GM18907 (cell line): ENCODE measurements around the gene LY6G5C.
A peak's percentile ranks its signal among the peaks of the same experiment; 100 is the strongest.

Experiments used
- ATAC-seq: cut with Tn5 transposase; IDR thresholded peaks from one replicate; pipeline ENCODE4 v1.9.1; 2021; ENCODE audit warnings: mild to moderate bottlenecking, moderate library complexity; ENCODE audit not compliant: unreplicated experiment

LY6G5C gene, protein sequence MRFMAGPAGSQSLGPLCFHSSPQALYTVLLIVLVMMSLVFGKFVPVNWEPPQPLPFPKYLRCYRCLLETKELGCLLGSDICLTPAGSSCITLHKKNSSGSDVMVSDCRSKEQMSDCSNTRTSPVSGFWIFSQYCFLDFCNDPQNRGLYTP

GRCh38 chr6:31680226-31681134, at the start of gene LY6G5C:
Gene LY6G5C, minus strand, starts transcription at chr6:31681067. Its CDS starts 694 bp downstream, at chr6:31680373.
- ATAC-seq = no peak

DNA sequence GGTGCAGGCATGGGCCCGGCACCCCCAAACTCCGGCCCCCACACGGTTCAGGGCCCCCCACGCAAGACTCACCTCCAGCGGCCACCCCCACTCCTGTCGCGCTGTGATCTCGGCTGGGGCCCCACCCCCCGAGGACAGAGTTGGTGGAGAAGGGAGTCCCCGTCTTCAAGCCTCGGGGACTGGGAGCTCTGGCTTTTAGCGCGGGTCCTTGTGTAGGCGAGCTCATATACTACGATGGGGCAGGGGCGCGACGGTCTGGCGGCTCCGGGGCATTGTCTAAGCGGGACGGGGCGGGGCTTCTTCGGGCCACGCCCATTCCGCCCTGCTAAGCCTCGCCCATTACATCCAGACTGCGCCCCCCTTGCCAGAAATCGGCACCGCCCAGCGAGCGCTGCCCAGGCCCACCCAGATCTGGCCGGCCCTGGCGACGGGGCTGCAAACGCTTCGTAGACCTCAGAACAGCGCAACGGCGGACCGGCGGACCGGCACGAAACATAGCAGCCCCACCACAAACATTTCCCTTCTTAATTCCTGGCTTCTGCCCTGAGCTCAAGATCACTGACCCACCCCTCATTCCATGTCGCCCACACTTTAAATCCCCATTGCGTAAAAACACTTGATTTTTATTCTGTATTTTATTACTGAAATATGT, 49.2 kb upstream of the LY6G5C start:
- ATAC-seq = peak; percentile 24

- ATAC-seq = peak; percentile 54
Measured at GRCh38 chr6:31729515-31729978, 48.7 kb upstream of the LY6G5C start.

- no peak for ATAC-seq
Measured at GRCh38 chr6:31728767-31729514, 48.1 kb upstream of the LY6G5C start, which contains the start of gene DDAH2. Gene DDAH2, minus strand, starts transcription at chr6:31729299. Its CDS starts 138 bp downstream, at chr6:31729161.

DNA sequence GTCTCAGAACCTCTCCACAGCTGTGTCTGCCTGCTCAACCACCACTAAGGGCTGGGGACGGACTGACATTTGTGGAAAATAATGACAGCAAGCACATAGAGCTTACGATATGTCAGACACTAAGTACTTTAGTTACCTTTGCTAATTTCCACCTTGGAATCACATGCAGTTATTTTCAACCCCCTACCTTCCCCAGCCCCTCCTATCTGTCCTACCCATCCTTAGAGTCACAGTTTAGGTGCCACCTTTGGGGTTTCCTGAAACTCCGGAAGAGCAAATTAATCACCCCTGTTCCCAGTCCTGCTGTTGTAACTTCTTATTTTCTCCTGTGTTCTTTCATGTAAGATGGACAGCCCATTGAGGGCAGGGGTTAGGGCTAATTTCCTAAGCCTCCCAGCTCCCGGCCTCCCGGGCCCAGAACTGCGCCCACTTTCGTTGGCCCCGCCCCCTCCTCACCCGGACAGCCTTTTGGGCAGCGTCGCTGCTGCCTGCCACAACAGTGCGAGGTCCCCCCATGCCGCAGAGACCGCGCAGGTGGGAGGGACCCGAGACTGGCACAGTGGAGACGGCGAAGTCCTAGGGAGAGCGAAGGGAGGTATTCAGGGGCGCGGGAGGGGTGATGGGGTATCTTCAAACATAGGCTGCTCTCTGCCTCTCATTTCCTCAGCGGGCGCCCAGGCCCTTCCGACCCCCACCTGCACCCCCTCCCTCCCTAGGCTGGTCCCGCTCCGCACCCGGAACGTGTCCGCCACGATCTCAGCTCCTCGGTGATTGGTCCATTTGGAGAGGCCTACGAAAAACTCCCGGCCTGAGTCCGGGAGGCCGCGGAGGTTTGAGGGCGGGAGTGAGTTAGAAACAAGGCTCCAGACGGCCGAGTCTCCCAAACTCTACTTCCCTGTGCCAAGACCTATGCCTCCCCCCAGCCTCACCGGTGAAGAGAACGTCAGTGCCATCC, 47.1 kb upstream of the LY6G5C start:
- ATAC-seq = no peak

- peak; percentile 44 for ATAC-seq
Measured at GRCh38 chr6:31727034-31727716, 46.3 kb upstream of the LY6G5C start.

DNA sequence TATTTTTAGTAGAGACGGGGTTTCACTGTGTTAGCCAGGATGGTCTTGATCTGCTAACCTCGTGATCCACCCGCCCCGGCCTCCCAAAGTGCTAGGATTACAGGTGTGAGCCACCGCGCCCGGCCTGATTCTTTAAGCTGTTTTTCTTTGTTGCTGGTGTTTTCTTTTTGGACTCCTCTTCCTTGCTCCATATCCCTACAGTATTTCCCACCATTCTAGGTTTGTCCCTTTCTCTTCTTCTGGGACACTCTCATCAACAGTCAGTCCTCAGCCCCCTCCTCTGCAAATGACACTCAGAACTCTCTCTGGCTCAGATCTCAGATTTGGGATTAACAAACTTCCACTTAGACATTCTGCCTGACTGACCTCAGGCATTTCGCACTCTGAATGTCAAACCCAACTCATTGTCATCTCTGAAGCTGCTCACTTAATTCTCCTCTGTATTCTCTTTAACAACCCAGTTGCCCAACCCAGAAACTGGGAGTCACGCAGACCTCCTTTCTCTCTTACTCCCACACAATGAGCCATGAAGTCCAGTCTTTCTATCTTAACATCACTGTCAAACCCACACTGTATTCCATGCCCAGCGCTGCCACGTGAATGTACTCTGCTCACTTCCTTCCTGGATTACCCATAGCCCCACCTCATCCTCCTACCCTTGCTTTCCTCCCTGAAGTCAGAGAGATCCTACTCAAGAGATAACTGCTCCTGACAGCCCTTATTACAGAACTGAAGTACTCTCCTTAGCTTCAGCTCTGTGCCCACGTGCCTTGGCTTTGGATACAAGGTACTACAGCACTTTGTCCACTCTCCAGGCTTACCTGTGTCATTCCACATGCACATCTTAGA, 44.9 kb upstream of the LY6G5C start:
- ATAC-seq = no peak

DNA sequence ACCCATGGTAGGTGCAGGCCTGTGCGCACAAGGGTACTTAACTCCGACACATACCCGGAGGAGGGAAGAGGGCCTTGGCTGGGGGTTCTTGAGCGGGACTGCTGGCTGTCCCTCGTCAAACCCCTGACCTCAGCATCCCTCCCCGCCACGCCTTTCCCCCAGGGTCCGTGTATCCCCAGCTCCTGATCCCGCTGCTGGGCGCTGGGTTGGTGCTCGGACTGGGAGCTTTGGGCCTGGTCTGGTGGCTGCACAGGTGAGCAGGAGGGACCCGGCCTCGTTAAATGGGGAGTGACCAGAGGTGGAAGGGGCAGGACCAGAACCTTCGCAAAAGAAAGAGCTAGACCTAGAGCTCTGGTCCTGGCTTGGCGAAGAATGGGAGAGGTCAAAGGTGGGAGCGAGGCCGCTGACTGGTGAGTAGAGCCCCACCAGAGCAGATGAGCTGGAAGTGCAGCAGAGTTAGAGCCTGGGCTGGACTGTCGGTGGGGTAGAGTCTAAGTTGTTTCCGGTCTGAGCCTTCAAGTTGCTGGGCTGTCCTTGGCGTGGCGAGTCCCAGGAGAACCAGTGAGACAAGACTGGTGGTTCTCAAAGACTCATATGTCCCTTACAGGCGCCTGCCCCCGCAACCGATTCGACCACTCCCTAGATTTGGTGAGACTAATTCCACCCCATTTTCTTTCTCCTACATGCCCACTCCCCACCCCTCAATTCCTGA, 43.3 kb upstream of the LY6G5C start:
- ATAC-seq = no peak

DNA sequence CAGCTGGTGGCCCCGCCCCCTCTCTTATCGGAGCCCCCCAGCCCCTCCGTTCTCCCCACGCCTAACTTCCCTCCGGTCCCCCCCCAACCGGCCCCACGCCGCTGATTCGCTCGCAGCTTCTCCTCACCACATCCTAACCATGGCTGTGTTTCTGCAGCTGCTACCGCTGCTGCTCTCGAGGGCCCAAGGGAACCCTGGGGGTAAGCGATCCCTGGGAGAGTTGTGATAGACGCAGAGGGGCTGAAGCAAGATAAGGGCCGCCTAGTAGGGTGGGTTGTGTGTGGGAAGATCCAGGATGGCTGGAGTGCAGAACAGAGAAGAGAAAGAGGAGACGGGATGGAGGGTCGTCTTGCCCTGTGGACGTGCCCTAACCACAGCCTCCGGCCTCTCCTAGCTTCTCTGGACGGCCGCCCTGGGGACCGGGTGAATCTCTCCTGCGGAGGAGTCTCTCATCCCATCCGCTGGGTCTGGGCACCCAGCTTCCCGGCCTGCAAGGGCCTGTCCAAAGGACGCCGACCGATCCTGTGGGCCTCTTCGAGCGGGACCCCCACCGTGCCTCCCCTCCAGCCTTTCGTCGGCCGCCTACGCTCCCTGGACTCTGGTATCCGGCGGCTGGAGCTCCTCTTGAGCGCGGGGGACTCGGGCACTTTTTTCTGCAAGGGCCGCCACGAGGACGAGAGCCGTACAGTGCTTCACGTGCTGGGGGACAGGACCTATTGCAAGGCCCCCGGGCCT, 42.5 kb upstream of the LY6G5C start, which contains the start of gene MPIG6B:
Gene MPIG6B (plus strand): TSS at position 129 of the 735 bp plus-strand sequence. CDS start 11 bp downstream, at position 140.
- ATAC-seq = no peak

DNA sequence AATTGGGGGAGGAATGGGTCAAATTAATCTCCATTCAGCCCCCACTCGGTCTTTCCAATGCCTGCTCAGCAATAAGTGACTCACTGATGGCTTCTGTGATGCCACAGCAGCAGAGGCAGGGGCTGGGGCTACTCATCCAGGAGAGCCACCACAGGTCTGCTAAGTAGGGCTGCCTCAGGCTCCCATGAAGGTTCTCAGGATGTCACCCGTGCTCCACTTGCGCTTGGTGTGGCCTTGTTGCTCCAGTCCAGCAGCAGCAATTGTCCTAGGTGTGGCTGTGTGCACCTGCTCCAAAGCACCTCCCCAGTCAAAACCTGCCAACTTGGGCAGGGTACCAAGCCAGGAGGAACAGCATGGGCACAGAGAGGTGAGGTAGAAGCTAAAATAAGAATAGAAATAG, 41.3 kb upstream of the LY6G5C start:
- ATAC-seq = no peak

- no peak for ATAC-seq
Measured at GRCh38 chr6:31721351-31722020, 40.6 kb upstream of the LY6G5C start, which contains the start of gene LY6G6C. Gene LY6G6C, minus strand, starts transcription at chr6:31721746. Its CDS starts 67 bp downstream, at chr6:31721679.

GRCh38 chr6:31720196-31720770, 39.4 kb upstream of the LY6G5C start:
- ATAC-seq = no peak

DNA sequence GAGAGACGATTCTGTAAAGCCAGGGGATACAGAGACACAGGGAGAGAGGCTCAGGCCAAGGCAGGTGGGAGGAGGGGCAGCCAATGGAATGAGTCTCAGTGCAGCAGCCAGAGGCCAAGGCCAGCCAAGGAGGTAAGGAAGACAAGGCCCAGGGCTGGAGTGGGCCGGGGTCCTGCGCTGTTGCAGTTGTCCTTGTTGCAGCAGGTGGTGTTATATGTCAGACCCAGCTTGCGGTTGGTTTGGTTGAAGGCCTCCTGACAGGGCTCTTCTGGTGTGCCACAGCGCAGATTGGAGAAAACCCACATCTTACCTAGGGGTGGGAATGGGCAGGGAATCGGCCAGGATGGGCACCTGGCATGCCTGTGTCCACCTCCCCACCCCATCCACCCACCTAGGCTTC, 38.1 kb upstream of the LY6G5C start:
- ATAC-seq = no peak

DNA sequence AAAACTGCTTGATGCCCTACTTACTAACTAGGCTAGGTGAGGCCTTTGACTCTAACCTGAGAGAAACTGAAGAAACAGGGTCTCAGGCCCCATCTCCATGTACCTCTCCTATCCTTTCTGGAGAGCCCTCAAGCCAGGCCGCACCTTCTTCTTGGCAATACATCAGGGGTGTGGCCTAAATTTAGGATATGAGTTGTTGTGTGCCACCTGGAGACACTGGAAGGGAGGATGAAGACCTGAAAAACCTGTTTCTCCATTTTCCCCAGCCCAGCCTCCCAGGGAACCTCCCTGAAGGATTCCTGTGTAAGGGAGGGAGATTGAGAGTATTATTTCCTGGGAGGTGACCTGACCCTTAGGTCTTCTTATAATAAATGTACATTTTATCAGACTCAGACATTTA, 37.4 kb upstream of the LY6G5C start:
- ATAC-seq = no peak

- no peak for ATAC-seq
Measured at GRCh38 chr6:31717499-31718222, 36.8 kb upstream of the LY6G5C start.
